Measurements from ENCODE around the gene ZNF664.

DNA sequence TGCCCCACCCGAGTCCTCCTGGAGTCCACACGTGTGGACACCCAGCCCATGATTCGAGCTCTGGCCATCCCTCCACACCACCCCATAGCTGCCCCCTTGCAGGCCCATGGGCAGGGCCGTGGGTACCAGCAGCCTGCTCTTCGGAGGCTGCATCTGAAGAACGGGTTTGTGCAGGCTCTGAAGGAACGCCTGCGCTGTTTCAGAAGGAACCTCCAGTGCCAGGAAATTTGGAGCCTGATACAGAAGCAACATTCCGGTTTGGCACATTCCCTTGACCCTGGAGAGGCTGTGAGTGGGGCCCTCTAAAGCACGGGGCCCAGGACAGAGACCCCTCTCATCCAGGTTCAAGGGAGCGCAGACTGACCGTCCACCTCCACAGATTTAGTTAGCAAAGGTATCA lies 57.0 kb downstream of the ZNF664 start:
- TF ChIP-seq EZH2 (IDR thresholded peaks at IDR 0.05; ENCODE audit: borderline replicate concordance, insufficient read depth, low read length, poor library complexity, severe bottlenecking), result no peak
- TF ChIP-seq, protein P1, sequence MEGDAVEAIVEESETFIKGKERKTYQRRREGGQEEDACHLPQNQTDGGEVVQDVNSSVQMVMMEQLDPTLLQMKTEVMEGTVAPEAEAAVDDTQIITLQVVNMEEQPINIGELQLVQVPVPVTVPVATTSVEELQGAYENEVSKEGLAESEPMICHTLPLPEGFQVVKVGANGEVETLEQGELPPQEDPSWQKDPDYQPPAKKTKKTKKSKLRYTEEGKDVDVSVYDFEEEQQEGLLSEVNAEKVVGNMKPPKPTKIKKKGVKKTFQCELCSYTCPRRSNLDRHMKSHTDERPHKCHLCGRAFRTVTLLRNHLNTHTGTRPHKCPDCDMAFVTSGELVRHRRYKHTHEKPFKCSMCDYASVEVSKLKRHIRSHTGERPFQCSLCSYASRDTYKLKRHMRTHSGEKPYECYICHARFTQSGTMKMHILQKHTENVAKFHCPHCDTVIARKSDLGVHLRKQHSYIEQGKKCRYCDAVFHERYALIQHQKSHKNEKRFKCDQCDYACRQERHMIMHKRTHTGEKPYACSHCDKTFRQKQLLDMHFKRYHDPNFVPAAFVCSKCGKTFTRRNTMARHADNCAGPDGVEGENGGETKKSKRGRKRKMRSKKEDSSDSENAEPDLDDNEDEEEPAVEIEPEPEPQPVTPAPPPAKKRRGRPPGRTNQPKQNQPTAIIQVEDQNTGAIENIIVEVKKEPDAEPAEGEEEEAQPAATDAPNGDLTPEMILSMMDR (IDR thresholded peaks at IDR 0.05; ENCODE audit: poor library complexity, severe bottlenecking), result no peak
- TF ChIP-seq MXI1 (conservative IDR thresholded peaks at IDR 0.05; ENCODE audit: poor library complexity, severe bottlenecking), result no peak
